Activated CD8-positive, alpha-beta memory T cell treated with anti-CD3 and anti-CD28 coated beads, Interleukin-2, amount 50 U/mL, for 1 hour (primary cell): ENCODE measurements around the gene SH2D2A.

ENCODE experiments used
- DNase-seq: peaks from one replicate; pipeline ENCODE4 v3.0.0-alpha.2; 2020; ENCODE audit errors: extremely low read depth

Gene SH2D2A

GRCh38 chr1:156816561-156817328 is at the start of gene SH2D2A:
Gene SH2D2A (minus strand): TSS chr1:156816848. CDS start chr1:156816708, 140 bp downstream.
- DNase-seq = peak; percentile 99

- no peak for DNase-seq
Measured at GRCh38 chr1:156865865-156866248, 49.2 kb upstream of the SH2D2A start.

DNA sequence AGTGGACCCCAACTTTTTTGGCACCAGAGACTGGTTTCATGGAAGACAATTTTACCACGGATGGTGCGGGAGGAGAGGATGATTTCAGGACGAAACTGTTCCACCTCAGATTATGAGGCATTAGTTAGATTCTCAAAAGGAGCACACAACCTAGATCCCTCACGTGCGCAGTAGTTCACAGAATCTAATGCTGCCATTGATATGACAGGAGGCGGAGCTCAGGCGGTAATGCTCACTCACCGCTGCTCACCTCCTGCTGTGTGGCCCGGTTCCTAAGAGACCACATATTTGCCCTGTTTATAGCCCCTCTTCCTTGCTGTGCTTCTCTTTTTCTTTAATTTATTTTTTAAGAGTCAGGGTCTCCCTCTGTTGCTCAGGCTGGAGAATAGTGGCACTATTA is 48.6 kb upstream of the SH2D2A start:
- DNase-seq = no peak

GRCh38 chr1:156864796-156865195 is 48.1 kb upstream of the SH2D2A start:
- DNase-seq = no peak

DNA sequence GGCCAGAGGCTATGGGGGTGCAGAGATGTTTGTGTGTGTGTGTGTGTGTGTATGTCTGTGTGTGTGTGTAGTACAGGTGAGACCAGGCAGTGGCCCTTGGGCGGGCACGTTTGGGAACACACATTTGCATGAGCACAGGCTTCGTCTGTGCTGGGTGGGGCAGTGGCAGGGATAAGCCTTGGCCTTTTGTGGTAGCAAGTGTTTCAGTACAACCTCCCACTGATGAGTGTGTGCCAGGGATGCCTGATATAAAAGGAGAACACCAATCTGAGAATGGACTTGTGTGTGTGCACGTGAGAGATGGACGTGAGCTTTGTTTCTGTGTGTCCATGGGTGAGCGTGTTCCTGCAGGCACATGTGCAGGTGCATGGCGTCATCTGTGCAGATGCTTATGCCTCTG is 47.0 kb upstream of the SH2D2A start:
- no peak for DNase-seq

DNA sequence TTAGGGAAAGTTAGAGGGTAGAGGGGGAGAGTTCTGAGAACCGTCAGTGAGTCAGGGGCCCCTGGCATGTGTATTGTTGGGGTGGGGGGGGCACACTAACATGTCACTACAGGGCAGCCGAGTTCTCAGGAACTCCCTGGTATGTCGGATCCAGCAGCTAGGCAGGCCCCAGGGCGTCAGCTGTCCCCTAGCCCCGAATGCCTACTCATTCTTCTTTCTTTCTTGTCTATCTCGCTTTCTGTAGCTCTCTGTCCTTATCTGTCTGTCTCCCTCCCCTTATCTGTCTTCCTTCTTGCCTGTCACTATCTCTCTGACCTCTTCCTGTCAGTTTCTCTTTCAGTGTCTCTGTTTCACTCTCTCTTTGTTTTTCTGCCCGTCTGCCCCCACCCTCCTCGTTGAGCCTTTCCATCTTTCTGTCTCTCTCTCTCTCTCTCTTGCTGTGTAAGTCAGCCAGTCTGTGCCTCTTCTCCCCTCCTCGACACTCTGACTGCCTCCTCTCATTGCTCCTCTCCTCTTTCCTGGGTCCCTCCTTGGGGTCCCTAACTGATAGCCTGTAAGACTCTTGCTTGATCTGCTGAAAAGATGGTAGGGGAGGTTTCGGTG is 46.5 kb upstream of the SH2D2A start:
- no peak for DNase-seq

- no peak for DNase-seq
Measured at GRCh38 chr1:156862584-156862983, 45.9 kb upstream of the SH2D2A start.

- no peak for DNase-seq
Measured at GRCh38 chr1:156860628-156861423, 44.2 kb upstream of the SH2D2A start, which contains the start of gene NTRK1. Gene NTRK1 (plus strand): TSS chr1:156860865. CDS start chr1:156860935, 70 bp downstream.

- no peak for DNase-seq
Measured at GRCh38 chr1:156860113-156860627, 43.5 kb upstream of the SH2D2A start.

- no peak for DNase-seq
Measured at GRCh38 chr1:156859523-156860112, 43.0 kb upstream of the SH2D2A start.

GRCh38 chr1:156858959-156859522 is 42.4 kb upstream of the SH2D2A start, which contains the start of gene INSRR:
Gene INSRR (minus strand): TSS chr1:156859117. CDS start chr1:156858621, 496 bp downstream.
- no peak for DNase-seq

GRCh38 chr1:156858555-156858956 is 41.9 kb upstream of the SH2D2A start:
- no peak for DNase-seq

GRCh38 chr1:156857532-156857931 is 40.9 kb upstream of the SH2D2A start:
- no peak for DNase-seq

GRCh38 chr1:156856282-156856785 is 39.7 kb upstream of the SH2D2A start:
- DNase-seq = no peak

DNA sequence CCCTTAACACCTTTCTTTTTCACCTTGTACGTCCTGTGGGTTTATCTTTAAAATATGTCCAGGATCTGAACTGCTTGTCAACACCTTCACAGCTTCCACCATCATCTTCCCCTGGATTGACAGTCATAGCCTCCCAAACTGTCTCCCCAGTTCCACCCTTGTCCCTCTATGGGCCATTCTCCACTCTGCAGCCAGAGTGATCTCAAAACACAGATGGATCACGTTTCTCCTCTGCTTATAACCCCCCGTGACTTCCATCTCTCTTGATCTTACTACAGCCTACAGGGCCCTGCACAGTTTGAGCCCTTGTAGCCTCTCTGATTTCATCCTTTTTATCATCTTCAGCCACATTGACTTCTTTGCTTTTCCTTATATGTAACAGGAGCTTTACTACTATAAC is 38.0 kb upstream of the SH2D2A start:
- no peak for DNase-seq

- DNase-seq = no peak
Measured at GRCh38 chr1:156853761-156854160, 37.1 kb upstream of the SH2D2A start.

GRCh38 chr1:156852418-156852874 is 35.8 kb upstream of the SH2D2A start:
- DNase-seq = no peak

- DNase-seq = no peak
Measured at GRCh38 chr1:156851779-156852417, 35.2 kb upstream of the SH2D2A start.

DNA sequence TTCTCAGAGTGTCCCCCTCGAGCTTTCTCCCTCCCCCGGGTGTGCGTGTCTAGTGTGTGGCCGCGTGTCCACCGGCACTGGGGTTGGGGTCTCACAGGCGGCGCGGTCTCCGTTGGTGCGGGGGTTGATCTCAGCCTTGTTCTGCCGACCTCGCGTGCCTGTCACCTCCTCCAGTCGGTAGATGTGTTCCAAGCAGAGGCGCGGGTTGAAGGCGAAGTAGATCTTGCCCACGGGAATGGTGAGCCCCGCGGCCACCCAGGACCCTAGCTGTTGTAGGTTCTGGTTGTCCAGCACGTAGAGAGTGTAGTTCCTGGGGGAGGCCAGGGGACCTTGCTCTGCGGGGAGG is 32.5 kb upstream of the SH2D2A start:
- no peak for DNase-seq

DNA sequence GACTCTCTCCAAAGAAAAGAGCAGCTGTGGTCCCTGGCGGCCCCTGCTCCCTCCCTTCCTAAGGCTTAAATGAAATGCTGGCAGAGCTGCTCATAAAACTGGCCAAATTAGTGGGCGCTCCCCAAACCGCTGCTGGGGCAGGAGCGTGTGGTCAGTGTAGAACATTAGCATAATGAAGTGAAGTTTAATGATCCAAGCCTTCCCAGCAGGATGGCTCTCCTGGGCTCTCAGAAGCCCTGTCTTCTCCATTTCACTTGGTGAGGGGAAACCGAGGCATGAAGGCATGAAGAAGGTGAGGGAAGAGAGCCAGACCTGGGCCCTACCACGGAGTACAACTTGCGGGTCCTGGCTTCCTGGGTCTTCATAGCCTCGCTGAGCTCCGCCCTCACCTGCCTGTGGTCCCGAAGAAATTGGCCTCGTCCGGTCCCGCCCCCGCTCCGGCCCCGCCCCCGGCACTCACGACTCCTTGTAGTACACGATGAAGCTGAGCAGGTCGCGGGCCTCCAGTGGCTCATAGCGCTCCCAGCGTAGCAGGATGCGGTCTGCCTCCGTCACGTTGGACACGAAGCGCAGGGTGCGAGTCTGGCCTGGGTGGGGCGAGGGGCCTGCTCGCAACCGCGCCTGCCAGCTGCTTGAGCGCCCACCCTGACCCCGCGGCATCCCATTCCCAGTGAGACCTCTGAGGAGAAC is 32.0 kb upstream of the SH2D2A start:
- DNase-seq = no peak
